Lung (tissue), 12 donors: Measurements from ENCODE around the gene SELENOM. TPM values are rescaled to one million over a fixed set of nuclear protein-coding genes. Genes with fewer than 3 reads are reported as not detected.

ENCODE experiments used
- ATAC-seq: fragments of 200-7000 bp; cut with Tn5 transposase; one replicate; pipeline ENCODE4 v1.9.1; 2020; ENCODE audit warnings: moderate number of reproducible peaks; ENCODE audit not compliant: insufficient read depth, low FRiP score
- DNase-seq, 3 donors: peaks; one replicate each; pipeline ENCODE4 v3.0.0-alpha.2; 2013 to 2017
- H3K27ac ChIP-seq, 2 donors: one replicate each; pipeline ENCODE4 v1.5.1; 2013; ENCODE audit warnings: mild to moderate bottlenecking in 2 of 2, moderate library complexity in 2 of 2, control low read depth in 1 of 2, inconsistent platforms in 1 of 2, low read depth in 1 of 2, low read length in 1 of 2
- H3K27me3 ChIP-seq, 3 donors: one replicate each; pipeline ENCODE4 v1.5.1; 2013; ENCODE audit warnings: low read length in 2 of 3; ENCODE audit not compliant: control insufficient read depth in 3 of 3, insufficient read depth in 3 of 3
- H3K36me3 ChIP-seq, 4 donors: one replicate each; pipeline ENCODE4 v1.5.1; 2013; ENCODE audit warnings: low read length in 4 of 4, mild to moderate bottlenecking in 1 of 4, moderate library complexity in 1 of 4; ENCODE audit not compliant: control insufficient read depth in 4 of 4, insufficient read depth in 4 of 4
- H3K4me1 ChIP-seq, 5 donors: one replicate each; pipeline ENCODE4 v1.5.1; 2013; ENCODE audit warnings: low read length in 5 of 5, mild to moderate bottlenecking in 2 of 5, moderate library complexity in 1 of 5; ENCODE audit not compliant: control insufficient read depth in 5 of 5, insufficient read depth in 5 of 5
- H3K4me3 ChIP-seq: one replicate; pipeline ENCODE4 v1.5.1; 2013; ENCODE audit warnings: mild to moderate bottlenecking, control low read depth, moderate library complexity
- H3K9ac ChIP-seq, 2 donors: one replicate each; pipeline ENCODE4 v1.5.1; 2013; ENCODE audit warnings: low read length in 2 of 2, control low read depth in 1 of 2; ENCODE audit not compliant: insufficient read depth in 1 of 2
- H3K9me3 ChIP-seq, 4 donors: one replicate each; pipeline ENCODE4 v1.5.1; 2013; ENCODE audit warnings: low read length in 3 of 4, mild to moderate bottlenecking in 1 of 4, moderate library complexity in 1 of 4; ENCODE audit not compliant: control insufficient read depth in 4 of 4, insufficient read depth in 3 of 4
- WGBS, 2 donors: extraction: QIAGEN DNeasy Blood & Tissue Kit; methylation state at CpG; one replicate each; pipeline ENCODE4 v1.1.7; 2013; 5-methylcytosine and 5-hydroxymethylcytosine counted together
- polyA plus RNA-seq, 2 donors: library from polyadenylated mRNA; stranded (reverse); fragments of 200-250 nt; gene quantifications; one replicate each; pipeline ENCODE4 v1.2.1, GENCODE V29; 2013
- total RNA-seq, 2 donors: library from RNA; depleted of rRNA in 1 of 2; stranded (reverse); fragments of >200 nt in 1 of 2; gene quantifications; one replicate each; pipeline ENCODE4 v1.2.1, GENCODE V29; 2014 to 2021
- TF ChIP-seq, protein P1 (sequence below): IDR thresholded peaks from 2 replicates; pipeline ENCODE4 v1.5.1; 2012; ENCODE audit warnings: mild to moderate bottlenecking; ENCODE audit errors: control extremely low read depth, extremely low read depth
- donor health status: control.
- donor health status: control.
- donor health status: Bipolar disorder and iron deficiency.
- donor health status: healthy.
- donor health status: DM: yes; HTN: yes; CAD: no.

Gene SELENOM
- total and polyA plus RNA-seq, 4 donors = 26.6 to 159 (median 147) TPM

DNA sequence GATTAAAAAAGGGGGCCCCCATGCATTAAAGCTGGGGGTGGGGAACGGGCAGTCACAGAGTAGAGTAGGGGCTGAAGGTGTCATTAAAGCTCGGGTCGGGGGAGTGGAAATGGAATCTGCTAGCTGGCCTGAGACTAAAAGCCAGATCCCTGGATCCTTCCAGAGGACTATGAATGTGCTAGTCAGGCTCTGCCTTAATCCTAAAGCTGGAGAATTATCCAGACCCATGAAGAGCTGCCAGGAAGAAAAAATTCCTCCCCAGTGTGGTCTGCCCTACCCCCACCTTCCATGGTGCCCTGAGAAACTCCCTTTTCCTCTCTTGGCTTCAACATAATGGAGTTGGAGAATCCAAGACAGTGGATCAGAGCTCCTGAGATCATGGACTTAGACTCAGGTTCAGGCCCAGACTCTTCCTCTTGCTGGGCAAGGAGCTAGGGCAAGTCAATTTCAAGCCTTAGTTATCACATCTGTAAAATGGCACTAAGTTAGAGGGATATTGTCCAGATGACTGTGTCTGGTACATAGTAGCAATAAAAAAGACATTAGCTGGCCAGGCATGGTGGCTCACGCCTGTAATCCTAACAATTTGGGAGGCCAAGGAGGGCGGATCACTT lies 50.3 kb downstream of the SELENOM start:
- no peak for ATAC-seq
- H3K4me1 ChIP-seq = peaks cover 5 to 34% (median 11%) of the 10 kb centered on the region in 5 donors
- no peaks in the 10 kb centered on the region for H3K27me3 ChIP-seq
- no peaks in the 10 kb centered on the region for H3K9me3 ChIP-seq
- TF ChIP-seq, protein P1, sequence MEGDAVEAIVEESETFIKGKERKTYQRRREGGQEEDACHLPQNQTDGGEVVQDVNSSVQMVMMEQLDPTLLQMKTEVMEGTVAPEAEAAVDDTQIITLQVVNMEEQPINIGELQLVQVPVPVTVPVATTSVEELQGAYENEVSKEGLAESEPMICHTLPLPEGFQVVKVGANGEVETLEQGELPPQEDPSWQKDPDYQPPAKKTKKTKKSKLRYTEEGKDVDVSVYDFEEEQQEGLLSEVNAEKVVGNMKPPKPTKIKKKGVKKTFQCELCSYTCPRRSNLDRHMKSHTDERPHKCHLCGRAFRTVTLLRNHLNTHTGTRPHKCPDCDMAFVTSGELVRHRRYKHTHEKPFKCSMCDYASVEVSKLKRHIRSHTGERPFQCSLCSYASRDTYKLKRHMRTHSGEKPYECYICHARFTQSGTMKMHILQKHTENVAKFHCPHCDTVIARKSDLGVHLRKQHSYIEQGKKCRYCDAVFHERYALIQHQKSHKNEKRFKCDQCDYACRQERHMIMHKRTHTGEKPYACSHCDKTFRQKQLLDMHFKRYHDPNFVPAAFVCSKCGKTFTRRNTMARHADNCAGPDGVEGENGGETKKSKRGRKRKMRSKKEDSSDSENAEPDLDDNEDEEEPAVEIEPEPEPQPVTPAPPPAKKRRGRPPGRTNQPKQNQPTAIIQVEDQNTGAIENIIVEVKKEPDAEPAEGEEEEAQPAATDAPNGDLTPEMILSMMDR = no peak
- DNase-seq = peak in 1 of 3 donors; percentile 57
- no peak overlapping the region for H3K4me3 ChIP-seq
- H3K27ac ChIP-seq = peak overlapping the region in 1 of 2 donors; percentile 42
- H3K9ac ChIP-seq = no peak overlapping the region
- 87 to 89% methylated on average over 5 of the region's 5 CpGs for WGBS, 2 donors
- H3K36me3 ChIP-seq = no peaks in the 10 kb centered on the region

- peak overlapping the region; percentile 46 to 79 for H3K27ac ChIP-seq
- H3K27me3 ChIP-seq = no peaks in the 10 kb centered on the region
- H3K9ac ChIP-seq = peak overlapping the region; percentile 20 to 94
- ATAC-seq (peak; percentile 84), DNase-seq (peak; percentile 98 to 99 (median 98))
- H3K4me1 ChIP-seq = peaks cover 5 to 34% (median 11%) of the 10 kb centered on the region in 5 donors
- H3K4me3 ChIP-seq = no peak overlapping the region
- H3K36me3 ChIP-seq = no peaks in the 10 kb centered on the region
- TF ChIP-seq, protein P1 = no peak
- H3K9me3 ChIP-seq = no peaks in the 10 kb centered on the region
- WGBS, 2 donors = 41 to 49% methylated on average over 13 of the region's 13 CpGs
Observed at GRCh38 chr22:31055635-31056159, 51.7 kb downstream of the SELENOM start.

DNA sequence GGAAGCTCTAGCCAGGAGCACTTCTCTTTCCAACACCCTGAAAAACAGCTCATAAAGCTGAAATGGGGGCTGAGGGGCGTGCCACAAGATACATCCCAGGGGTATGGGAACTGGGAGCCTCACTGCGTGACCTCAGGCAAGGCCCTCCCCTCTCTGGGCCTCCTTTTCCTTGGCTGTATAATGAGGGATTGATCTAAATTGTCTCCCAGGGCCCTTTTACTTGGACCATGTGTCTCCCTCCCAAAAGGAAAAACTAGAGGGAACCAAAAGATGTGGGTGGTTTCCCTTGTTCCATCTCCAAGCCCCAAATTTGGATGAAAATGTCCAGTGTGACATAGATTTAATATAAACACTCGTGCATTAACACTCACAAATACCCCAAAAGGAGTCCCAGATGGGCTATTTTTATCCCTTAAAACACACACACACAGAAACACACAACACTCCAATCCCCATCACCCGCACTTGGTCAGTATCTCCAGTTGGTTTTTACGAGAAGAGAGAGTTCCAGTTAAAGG lies 52.2 kb downstream of the SELENOM start:
- peak in 1 of 3 donors; percentile 48 for DNase-seq
- TF ChIP-seq, protein P1 = no peak
- H3K27ac ChIP-seq = peak overlapping the region; percentile 35 to 46
- peak overlapping the region; percentile 20 to 94 for H3K9ac ChIP-seq
- H3K27me3 ChIP-seq = no peaks in the 10 kb centered on the region
- no peak overlapping the region for H3K4me3 ChIP-seq
- no peaks in the 10 kb centered on the region for H3K9me3 ChIP-seq
- WGBS, 2 donors = 71 to 77% methylated on average over 5 of the region's 5 CpGs
- H3K36me3 ChIP-seq = no peaks in the 10 kb centered on the region
- ATAC-seq = no peak
- H3K4me1 ChIP-seq = peaks cover 5 to 34% (median 11%) of the 10 kb centered on the region in 5 donors

Other genes starting within 250 kb of the SELENOM start
- gene MORC2, start 138.8 kb downstream of the SELENOM start, total RNA-seq = 10 to 100 TPM; 20.7 to 24.7 TPM
- 10 to 100 TPM; 11.9 to 20.8 TPM for gene MORC2, start 138.8 kb downstream of the SELENOM start, polyA plus RNA-seq
- 100 to 1,000 TPM in 1 of 2 donors, 10 to 100 TPM in 1; 51.6 to 147 TPM for gene TUG1, start 138.3 kb downstream of the SELENOM start, total RNA-seq
- gene TUG1, start 138.3 kb downstream of the SELENOM start, polyA plus RNA-seq = 10 to 100 TPM; 24.3 to 28.7 TPM
- 100 to 1,000 TPM in 1 of 2 donors, 10 to 100 TPM in 1; 92.6 to 101 TPM for gene SMTN, start 26.2 kb downstream of the SELENOM start, total RNA-seq
- gene SMTN, start 26.2 kb downstream of the SELENOM start, polyA plus RNA-seq = 10 to 100 TPM; 30.8 to 36.8 TPM
- 1 to 10 TPM; 1.3 to 6.5 TPM for gene INPP5J, start 15.4 kb upstream of the SELENOM start, total RNA-seq
- 1 to 10 TPM; 1.2 to 2.9 TPM for gene INPP5J, start 15.4 kb upstream of the SELENOM start, polyA plus RNA-seq
- 10 to 100 TPM in 1 of 2 donors, under 1 TPM in 1; 0.85 to 17.4 TPM for gene PLA2G3, start 32.9 kb upstream of the SELENOM start, total RNA-seq
- gene PLA2G3, start 32.9 kb upstream of the SELENOM start, polyA plus RNA-seq = 10 to 100 TPM in 1 of 2 donors, 1 to 10 TPM in 1; 5.7 to 10.7 TPM
- gene RNF185, start 52.6 kb upstream of the SELENOM start, total RNA-seq = 10 to 100 TPM; 28.2 to 34.1 TPM
- 10 to 100 TPM; 16.9 to 28.9 TPM for gene RNF185, start 52.6 kb upstream of the SELENOM start, polyA plus RNA-seq
- gene LIMK2, start 104.7 kb upstream of the SELENOM start, total RNA-seq = 10 to 100 TPM; 80.0 to 82.8 TPM
- gene LIMK2, start 104.7 kb upstream of the SELENOM start, polyA plus RNA-seq = 100 to 1,000 TPM in 1 of 2 donors, 10 to 100 TPM in 1; 27.3 to 113 TPM
- 10 to 100 TPM; 25.4 to 47.1 TPM for gene PIK3IP1, start 184.9 kb upstream of the SELENOM start, total RNA-seq
- 10 to 100 TPM; 11.5 to 34.0 TPM for gene PIK3IP1, start 184.9 kb upstream of the SELENOM start, polyA plus RNA-seq
- gene PATZ1, start 238.8 kb upstream of the SELENOM start, total RNA-seq = 10 to 100 TPM; 35.0 to 35.4 TPM
- 10 to 100 TPM; 12.6 to 24.2 TPM for gene PATZ1, start 238.8 kb upstream of the SELENOM start, polyA plus RNA-seq